Glomerular endothelial cell (primary cell): Measurements from ENCODE around the gene C1orf116. TPM values are rescaled to one million over a fixed set of nuclear protein-coding genes. Genes with fewer than 3 reads are reported as not detected.

Experiments
- DNase-seq: peaks from one replicate; pipeline ENCODE4 v3.0.0-alpha.2; 2011; ENCODE audit warnings: low read depth, low spot score; ENCODE audit errors: extremely low read depth
- total RNA-seq: library from RNA; depleted of rRNA; stranded (reverse); fragments of >200 nt; gene quantifications from 2 replicates; pipeline ENCODE4 v1.2.3, GENCODE V29; 2015

C1orf116 gene
- total RNA-seq, 1 donor from 2014 or later: not detected

- DNase-seq: no peak
These were observed 30.9 kb downstream of the C1orf116 start for GRCh38 chr1:207001492-207002245.

DNA sequence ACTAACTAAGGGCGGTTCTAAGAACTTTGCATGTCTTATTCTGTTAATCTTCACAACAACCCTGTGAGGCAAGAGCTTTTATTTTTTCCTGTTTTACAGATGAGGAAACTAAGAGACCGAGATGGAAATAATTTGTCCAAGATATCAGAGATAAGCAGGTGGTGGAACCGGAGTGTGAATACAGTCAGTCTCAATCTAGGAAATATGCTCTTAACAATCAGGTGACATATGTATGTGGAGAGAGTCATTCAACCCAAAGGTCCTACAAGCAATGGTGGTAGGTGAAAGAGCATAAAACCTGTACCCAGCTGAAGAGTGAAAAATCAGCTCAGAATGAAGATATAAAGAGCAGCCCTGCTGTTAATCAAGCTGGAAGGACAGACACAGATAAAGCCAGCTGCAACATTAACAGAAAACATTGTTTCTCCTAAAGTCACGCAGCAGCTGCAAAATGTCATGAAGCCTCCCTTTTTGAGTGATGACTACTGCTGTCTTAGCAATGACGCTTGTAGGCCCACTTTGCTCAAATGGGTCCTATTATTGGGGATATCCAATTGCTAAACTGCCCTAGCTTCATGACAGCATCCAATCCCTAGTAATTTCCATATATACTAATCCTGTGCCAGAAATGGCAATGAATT is 31.8 kb downstream of the C1orf116 start:
- DNase-seq: no peak

DNA sequence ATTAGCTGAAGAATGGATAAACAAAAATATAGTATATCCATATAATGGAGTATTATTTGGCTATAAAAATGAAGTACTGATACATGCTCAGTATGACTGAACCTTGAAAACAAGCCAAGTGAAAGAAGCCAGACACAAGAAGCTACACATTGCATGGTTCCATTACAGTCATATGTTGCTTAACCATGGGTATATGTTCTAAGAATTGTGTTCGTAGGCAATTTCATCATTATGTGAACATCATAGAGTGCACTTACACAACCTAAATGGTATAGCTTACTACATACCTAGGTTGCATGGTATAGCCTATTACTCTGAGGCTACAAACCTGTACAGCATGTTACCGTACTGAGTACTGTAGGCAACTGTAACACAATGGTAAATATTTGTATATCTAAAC is 33.7 kb downstream of the C1orf116 start:
- no peak for DNase-seq

DNA sequence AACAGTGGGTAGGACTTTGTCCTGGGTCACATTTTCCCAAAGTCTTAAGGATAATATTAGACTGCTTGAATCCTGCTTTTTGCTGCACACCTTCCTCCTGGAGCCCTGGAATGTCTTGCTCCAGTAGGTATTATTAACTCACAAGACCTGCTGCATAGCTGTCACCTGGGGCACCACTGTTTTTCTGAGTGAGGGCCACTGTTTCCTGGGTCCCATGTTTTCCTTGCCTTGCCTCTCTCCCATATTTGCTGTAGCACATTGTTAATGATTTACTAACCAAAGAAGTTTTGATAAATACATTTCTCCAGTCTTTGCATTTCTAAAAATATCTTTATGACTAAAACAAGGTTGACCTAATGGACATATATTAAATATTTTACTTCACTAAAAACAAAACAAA is 39.8 kb downstream of the C1orf116 start:
- DNase-seq: no peak

DNA sequence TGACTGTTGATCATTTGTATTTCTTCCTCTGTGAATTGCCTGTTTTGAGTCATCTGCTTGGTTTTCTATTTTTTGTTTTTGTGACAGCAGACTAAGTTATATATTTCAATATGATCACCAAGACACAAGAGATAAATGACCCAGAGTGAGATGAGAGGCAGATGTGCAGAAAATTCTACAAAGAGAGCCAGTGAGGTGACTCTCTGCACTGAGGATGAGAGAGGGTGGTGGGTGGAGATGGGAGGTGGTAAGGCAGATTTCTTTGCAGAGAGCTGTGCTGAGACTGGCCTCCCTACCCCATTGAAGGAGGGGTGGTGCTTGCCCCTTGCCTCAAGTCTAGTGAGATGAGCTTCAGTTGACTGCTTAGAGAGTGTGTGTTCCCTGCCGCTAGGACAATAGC is 44.7 kb downstream of the C1orf116 start:
- no peak for DNase-seq

- DNase-seq: no peak
These were observed 45.7 kb downstream of the C1orf116 start for GRCh38 chr1:206986885-206987284.

- DNase-seq: no peak
These were observed 46.2 kb downstream of the C1orf116 start for GRCh38 chr1:206986402-206986801.

DNA sequence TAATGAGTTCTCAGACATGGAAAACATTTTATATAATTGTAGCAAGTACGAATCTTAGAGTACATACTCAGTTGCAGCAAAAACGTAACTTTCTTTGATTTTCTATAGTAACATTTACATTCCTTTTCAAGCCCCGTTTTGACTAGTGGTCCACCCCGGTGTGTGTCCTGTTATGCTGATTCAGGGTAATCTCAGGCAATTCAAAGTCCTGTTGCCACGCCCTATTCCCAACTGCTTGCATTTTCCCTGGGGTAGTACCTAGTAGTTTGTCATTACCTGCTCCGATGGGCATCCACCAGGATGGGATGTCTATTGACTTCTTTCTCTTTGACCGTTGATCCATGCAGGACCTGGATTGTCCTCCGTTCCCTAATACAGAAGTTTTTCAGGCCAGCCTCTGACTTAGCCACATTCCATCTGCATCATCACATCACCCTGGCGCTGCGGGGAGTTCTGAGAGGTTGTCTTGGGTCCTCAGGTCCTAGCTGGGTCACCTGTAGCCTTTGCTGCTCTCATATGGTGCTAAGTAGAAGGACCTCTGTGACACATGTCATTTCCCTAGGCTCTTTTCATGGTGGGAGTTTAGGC is 47.3 kb downstream of the C1orf116 start:
- DNase-seq: no peak

DNA sequence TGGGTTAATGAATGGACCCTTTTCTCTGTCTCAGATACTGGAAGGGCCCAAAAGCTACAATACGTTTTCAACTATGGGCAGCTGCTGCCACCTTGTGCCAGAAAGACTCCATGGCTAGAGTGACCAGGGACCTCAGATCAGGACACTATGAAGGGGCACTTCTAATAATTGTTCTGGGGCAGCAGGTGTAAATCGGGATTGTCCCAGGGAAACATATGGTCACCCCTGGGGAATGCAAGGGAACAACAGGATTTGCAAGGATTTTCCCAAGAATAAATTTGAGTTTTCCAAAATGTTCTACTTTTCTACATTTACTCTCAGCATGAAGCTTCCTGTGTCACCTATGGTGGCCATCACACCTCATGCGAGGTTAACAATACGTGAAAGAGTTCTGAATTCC is 50.3 kb downstream of the C1orf116 start:
- no peak for DNase-seq

- no peak for DNase-seq
These were observed 53.0 kb downstream of the C1orf116 start for GRCh38 chr1:206979379-206980043.

DNA sequence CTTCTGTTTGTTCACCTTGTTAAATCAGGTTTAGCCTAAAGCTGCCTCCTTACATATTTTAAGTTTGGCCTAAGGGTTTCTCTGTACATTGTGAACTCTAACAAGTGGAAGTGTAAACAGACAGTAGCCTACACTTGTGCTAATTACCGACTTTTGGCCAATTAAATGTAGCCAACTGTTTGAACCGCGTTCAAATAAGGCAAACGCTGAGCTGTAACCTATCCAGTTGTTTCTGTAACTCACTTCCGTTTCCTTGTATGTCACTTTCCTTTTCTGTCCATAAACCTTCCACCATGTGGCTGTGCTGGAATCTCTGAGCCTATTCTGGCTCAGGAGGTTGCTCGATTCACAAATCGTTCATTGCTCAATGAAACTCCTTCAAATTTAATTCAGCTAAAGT is 54.3 kb downstream of the C1orf116 start:
- DNase-seq: no peak

DNA sequence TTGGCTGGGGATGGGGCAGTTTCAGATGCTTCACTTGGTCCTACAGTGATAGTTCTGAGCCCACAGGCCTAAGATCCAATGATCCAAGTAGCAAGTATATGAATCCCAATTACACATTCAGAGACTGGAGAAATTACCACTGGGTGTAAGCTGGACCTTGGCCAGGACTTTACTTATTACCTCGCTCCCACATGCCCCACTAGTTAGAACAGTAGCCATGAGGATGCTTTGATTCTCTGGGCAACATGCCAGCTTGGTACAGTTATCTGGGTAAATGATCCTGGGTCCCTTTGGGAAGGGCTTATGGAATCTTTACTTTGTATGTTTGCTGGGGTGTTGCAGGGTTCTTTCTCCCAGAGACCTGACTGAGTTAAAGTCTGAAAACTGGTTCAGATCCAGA is 57.2 kb downstream of the C1orf116 start:
- no peak for DNase-seq

DNA sequence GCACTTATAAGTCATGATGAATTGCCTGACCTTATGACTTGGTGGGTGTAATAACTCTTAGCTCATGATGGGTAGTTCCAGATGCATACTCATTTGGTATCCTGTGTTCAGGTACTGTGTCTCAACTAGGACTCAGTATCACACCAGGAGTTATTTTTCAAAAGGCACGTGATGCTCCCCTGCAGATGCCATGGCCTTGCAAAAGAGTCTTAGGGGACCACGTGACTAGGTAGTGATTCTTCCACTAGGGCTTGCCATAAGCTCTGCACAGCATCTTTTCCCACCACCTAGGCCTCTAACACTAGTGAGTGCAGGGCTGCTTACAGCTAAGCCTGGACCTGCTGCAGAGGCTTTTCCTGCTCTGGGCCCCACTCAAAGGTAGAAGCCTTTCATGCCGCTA is 58.4 kb downstream of the C1orf116 start:
- DNase-seq: no peak

GRCh38 chr1:206972728-206973127 is 59.8 kb downstream of the C1orf116 start:
- no peak for DNase-seq

GRCh38 chr1:206971029-206971655 is 61.4 kb downstream of the C1orf116 start:
- DNase-seq: no peak

- DNase-seq: no peak
These were observed 62.1 kb downstream of the C1orf116 start, which contains the start of gene FCAMR for GRCh38 chr1:206970446-206970845. Gene FCAMR (minus strand): TSS chr1:206970460. CDS start chr1:206970125, 335 bp downstream.

GRCh38 chr1:206969090-206969489 is 63.5 kb downstream of the C1orf116 start:
- DNase-seq: no peak
